Stimulated activated CD8-positive, alpha-beta memory T cell treated with anti-CD3 and anti-CD28 coated beads, Interleukin-4, amount 100 ng/mL, for 24 hours (primary cell): ENCODE measurements around the gene CHP2.
"Not testable (repeated sequence)": the region's sequence is repeated elsewhere in the genome, so short reads cannot be mapped to it uniquely, and the experiment has no call there.

Source experiments
- DNase-seq: peaks from one replicate; pipeline ENCODE4 v3.0.0-alpha.2; 2020; ENCODE audit warnings: low read depth

CHP2 gene

DNA sequence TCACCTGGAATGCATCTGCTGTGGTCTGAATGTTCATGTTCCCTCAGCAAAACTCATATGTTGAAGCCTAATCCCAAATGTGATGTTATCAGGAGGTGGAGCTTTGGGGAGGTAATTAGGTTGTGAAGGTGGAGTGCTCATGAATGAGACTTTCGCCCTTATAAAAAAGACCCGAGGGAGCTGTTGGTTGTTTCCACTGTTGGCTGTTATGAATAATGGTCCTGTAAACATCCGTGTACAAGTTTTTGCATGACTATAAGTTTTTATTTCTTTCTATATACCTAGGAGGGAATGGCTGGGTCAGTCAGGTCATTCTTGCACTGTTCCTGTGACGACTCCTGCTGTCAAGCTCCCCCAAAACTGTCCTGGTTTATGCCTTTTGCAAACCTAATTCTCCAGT, 9.6 kb upstream of the CHP2 start:
- DNase-seq = no peak

DNA sequence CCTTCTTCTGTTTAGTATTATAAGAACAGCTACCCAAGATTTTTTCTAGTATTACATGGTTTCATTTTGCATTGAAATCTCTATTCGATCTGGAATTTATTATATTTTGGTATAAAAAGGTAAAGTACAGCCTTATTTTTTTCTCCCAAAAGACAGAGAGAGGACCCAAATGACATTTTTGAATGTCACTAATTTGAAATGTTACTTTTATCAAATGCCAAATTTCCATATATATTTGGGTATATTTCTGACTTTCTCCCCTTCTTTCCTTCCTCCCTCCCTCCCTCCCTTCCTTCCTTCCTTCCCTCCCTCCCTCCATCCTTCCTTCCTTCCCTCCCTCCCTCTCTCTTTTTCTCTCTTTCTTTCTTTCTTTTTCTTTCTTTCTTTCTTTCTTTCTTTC, 6.2 kb upstream of the CHP2 start:
- DNase-seq = no peak

DNA sequence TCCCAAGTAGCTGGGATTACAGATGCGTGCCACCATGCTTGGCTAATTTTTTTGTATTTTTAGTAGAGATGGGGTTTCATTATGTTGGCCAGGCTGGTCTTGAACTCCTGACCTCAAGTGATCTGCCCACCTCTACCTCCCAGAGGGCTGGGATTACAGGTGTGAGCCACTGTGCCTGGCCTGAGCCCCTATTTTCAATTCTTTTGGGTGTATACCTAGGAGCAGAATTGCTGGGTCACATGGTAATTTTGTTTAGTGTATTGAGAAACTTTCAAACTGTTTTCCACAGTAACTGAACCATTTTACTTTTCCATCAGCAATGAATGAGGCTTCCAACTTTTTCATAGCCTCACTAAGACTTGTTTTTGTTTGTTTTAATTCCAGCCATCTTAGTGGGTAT, 3.8 kb upstream of the CHP2 start:
- not testable (repeated sequence) for DNase-seq

DNA sequence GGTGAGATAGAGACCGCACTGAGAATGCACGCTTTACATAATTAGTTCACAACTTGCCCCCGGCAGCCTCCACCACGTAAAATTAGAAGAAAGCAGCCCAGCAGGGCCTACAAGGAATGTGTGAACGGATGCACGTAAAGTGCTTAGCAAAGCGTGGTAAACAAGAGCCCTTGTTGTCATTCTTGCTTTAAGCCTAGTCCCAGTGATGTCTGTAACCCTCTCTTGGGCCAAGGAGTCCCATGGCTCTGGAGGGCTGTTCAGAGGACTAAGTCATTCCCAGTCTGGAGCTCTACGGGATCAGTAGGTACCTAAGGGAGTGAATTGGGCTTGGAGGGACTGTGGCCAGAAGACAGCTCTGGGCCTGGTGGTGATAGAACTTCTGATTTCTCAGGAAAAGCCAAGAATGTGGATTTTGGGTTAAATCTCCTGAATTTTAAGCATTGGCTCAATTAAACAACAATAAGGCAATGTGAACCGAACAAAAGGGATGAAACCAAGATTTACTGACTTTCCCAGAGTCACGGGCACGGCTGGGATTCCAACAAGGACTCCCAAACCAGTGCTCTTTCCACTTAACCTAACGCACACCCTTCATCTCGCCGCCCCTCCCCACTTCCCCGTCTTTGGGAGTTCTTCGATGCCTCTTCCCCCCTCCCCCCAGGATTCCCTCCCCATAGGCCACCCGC, 775 bp upstream of the CHP2 start:
- no peak for DNase-seq

DNA sequence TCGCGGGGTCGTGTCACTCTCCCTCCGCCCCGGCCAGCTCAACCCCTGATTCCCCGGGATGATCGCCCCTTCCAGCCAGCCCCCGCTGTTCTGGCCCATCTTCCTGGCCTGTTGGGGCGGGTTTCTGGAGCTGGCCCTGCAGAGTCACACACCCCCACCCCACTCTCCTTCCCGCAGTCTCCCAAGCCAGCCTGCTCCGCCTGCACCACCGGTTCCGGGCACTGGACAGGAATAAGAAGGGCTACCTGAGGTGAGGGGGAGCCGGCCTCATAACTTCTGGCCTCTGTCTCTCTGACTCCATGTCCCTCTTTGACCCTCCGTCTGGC, 621 bp downstream of the CHP2 start:
- no peak for DNase-seq

DNA sequence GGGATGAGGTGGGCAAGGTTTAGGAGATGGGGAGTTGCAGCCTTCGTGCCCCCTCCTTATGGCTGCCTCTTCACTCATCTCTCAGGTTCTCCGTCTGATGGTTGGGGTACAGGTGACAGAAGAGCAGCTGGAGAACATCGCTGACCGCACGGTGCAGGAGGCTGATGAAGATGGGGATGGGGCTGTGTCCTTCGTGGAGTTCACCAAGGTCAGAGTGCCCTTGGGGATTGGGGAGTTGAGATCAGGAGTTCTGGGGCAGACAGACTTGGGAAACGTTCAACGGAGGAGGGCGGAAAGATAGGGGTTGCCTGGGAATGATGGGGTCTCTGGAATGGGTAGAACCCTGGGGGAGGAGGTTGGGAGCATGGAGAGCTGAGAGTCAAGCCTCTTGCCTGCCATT, 2.3 kb downstream of the CHP2 start:
- DNase-seq = no peak

DNA sequence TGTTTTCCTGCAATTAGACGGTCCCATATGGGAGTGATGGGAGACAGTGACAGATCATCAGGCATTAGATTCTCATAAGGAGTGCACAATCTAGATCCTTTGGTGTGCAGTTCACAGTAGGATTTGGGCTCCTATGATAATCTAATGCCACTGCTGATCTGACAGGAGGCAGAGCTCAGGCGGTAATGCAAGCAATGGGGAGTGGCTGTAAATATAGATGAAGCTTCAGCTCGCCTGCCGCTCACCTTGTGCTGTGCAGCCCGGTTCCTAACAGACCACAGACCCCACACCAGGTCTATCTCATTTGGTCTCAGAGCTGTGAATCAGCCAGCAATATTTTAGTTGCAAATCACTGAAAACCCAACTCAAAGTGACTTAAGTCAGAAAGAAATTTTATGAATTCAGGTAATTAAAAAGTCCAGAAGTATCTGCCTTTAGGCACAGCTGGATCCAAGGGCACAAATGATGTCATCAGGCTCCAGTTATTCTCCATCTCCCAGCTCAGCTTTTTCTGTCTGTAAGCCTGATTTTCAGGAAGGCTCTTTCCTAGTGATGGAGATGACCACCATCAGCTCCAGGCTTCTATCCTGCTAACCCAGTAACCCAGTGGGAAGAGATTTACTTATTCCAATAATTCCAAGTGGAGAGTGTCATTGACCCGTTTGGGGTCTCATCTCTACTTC, 3.3 kb downstream of the CHP2 start:
- DNase-seq = no peak

DNA sequence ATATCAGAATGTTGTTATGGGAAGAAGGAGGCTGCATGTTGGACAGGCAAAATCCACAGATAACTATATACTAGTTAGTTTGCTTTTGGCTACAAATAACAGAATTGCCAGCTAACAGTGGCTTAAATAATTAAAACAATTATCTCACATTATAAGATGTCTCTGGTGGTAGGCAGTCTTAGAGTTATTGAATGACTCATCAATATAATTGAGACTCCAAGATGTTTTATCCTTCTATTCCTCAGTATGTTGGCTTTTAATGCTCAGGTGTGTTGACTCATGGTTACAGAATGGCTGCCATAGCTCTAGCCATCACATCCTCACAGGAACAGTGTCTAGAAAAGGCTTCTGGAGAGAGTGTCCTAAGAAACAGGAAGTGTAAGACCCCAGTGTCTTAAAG, 11.1 kb downstream of the CHP2 start:
- no peak for DNase-seq

DNA sequence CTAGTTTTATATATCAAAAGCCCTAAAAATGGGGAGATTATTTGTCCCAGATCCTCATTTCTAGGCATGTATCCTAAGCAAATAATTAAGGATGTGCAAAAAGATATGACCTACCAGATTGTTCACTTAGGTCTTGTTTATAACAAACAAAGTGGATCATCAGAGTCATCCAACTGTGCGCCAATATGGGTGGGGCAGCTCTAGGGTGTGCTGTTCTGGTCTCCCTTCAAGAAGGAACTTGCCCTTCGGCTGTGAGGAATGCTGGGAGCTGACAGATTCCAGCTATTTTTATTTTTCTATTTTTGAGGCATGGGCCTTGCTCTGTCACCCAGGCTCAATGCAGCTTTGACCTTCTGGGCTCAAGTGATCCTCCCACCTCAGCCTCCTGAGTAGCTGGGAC, 13.8 kb downstream of the CHP2 start:
- DNase-seq = no peak

DNA sequence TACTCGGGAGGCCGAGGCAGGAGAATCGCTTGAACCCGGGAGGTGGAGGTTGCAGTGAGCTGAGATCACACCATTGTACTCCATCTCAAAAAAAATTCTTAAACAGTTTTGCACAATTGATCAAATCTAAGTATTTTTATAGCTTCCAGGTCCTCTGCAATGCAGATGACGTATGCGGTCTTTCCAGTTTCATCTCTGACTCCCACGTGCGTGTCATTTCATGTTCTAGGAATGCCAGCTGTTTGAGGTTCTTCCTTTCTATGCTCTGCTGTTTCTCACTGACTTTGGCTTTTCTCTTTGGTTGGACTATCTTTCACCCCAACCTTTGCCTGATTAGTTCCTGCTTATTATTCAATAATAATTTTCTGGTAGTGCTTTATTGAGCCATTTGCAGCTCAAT, 16.2 kb downstream of the CHP2 start:
- DNase-seq = no peak

DNA sequence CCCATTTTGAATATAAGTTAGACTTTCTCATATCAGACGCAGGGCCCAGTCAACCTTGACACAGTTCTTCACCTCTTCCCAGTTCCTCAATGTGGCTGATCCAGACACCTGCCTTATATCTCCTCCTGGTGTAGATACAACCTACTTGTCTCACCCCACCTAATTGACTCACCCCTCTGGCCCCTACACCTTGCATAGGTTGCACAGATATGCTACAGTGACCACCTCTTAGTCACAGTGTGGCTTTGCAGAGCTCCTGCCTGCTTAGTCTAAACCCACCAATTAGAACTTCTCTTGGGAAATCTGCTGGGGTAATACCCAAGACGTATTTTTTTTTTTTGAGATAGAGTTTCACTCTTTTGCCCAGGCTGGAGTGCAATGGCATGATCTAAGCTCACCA, 16.8 kb downstream of the CHP2 start:
- no peak for DNase-seq

DNA sequence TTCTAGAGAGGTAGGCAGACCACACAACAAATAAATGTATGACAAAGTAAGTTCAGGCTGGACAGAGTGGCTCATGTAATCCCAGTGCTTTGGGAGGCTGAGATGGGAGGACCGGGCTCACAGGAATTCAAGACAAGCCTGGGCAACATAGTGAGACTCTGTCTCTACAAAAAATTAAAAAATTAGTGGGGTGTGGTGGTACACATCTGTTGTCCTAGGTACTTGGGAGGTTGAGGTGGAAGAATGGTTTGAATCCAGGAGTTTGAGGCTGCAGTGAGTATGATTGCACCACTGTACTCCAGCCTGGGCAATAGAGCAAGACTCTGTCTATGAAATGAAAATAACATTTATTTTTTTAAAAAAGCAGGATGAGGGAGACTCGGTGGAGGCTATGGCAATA, 18.5 kb downstream of the CHP2 start:
- no peak for DNase-seq

DNA sequence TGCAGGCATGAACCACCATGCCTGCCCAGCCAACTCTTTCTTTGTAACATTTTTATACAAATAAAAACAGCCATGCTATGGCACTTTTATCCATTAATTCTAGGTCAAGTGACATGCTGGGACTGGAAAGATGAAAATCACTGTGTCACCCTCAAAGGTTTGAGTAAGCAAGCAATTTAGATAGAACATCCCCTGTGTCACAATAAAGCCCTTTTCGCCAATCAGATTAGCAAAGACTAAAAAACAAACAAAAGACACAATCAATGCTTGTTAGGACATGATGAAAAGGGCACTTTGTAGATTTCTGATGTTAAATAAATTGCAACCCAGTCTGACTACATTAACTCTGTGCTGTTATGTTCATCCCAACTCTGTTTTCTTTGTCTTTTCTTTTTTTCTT, 26.4 kb downstream of the CHP2 start:
- DNase-seq = no peak

DNA sequence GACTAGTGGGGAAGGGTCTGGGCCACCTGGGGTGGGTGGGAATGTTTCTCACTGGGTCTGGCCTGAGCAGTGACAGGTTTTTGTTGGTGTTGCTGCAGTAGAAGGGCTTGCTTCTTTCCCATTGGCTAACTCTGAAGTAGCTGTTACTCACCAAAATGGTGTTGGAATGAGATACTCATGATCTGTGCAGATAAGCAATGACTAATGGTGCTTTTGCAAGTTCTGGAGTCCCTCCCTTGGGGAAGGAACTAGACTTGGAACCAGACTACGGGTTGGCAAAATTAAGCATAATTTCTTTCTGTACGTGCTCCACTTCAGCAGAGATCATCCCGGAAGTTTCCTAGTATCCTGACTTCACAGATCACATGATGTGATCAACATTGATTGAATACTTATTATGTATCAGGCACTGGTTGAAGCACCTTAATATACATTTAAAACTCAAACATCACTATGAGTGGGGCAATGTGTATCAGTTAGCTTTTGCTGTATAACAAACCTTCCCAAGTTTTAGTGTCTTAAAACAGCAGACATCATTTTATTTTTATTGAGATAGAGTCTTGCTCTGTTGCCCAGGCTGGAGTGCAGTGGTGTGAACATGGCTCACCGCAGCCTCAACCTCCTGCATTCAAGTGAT, 30.1 kb downstream of the CHP2 start:
- no peak for DNase-seq

DNA sequence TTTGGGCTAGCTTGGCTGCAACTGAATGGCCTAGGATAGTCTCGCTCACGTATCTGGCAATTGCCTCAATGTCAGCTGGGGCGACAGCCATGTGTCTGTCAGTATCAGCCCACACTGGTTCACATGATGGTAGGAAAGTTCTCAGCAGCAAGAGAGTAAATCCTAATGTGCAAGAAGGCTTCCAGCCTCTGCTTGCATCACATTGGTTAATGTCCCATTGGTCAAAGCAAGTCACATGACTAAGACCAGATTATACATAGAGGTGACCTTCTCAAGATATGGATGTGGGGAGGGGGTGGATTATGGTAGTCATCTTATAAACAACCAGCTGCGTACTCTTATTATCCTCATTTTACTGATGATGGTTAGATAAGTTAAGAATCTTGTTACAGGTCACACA, 31.0 kb downstream of the CHP2 start:
- DNase-seq = no peak

DNA sequence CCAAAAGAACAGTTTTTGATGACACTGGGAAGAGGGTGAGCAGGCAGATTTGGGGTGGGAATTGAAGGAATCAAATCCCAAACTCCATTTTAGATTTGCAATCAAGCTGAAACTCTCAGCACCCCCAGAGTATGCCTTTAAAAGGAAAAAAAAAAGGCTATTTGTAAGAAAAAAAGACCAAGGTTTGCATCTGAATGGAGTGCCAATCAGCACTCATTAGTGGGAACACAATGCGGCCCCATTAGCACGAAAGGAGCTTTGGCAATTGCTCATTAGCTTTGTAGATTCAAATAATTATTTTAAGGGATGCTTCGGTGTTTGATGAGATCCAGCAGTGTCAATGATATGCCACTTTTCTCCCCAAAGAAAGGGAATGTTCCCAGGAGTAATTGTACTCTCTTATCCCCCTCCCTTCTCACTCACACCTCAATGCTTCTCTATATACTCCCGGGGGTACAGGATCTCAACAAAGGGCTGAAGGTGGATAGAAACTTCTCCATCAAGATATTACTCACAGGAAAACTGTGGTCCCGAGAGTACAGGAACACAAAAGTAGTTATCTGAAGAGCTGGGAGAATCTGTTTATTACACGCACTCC, 32.2 kb downstream of the CHP2 start:
- DNase-seq = no peak

DNA sequence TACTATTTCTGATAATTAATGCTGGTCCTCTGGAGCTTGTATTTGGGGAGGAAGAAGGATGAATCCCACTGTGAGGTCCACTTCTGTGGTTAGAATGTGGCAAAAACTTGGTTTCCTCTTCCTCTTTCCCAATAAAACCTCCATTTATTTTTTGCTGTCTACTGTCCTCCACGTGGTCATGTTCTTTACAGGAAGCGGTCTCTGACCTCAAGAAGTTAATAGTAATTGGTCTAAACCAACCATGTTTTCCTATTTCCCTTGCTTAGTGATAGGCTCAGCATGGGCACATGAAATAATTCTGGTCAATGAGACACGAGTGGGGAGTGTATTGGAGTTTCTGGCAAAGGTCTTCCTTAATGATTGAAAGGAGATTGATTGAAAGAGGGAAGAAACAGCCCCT, 33.9 kb downstream of the CHP2 start:
- no peak for DNase-seq

DNA sequence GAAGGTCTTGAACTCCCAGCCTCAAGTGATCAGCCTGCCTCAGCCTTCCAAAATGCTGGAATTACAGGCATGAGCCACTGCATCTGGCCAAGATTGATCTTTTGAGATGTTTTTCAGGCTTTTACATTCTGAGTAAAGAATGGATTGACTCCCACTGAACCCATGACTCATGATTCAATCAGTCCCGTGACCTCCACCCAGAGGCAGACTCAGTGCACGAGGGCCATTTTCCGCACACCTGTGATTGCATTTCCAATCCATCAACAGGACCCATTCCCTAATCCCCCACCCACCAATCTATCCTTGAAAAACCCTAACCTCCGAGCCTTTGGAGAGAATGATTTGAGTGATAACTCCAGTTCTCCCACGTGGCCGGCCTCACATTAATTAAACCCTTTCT, 40.6 kb downstream of the CHP2 start:
- DNase-seq = no peak

DNA sequence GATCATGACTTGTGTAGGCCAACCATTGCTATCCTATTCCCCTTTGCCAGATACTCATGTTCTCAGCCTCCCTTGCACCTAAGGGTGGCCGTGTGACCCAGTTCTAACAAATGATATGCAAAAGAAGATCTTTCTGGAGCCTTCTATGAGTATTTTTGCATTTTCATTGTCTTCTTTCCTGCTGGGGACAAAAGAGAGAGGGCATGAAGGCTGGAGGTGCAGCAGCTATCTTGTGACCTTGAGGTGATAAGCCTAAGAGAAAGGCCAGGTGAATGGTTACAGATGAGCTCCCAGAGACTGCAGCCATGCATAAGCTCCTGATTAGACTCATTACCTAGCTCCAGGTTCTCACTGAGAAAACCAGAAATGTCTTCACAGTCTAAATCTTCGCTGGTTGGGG, 42.1 kb downstream of the CHP2 start:
- no peak for DNase-seq

DNA sequence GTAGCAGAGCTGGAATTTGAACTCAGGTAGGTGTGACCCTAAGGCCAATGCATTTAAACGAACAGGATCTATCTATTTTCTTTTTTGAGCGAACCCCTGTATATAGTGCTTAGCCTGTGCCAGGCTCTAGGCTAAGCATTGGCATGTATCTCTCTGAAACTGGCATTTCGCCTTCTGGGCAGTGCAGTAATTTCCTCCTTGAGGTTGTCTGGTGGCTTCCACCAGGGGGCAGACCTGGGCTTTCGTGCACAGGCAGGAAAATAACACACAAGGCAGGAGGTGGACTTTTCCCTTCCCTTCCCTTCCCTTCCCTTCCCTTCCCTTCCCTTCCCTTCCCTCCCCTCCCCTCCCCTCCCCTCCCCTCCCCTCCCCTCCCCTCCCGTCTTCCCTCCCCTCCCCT, 46.6 kb downstream of the CHP2 start:
- DNase-seq = peak; percentile 69

DNA sequence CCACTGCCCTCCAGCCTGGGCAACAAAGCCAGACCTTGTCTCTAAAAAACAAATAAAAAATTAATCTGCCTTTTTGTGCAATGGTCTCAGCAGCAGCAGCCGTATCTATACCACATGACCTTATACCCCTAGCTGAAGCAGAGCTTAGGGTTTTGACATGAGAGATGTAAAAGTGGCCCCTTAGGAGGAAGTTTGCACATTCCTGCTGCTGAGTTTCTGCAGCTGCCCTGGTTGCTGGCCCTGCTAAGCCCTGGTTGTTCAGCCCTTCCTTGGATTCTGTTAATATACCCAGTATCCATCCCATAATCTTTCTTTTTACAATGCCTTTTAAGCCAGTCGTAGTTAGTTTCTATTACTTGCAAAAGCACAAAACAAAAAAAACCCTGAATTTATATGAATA, 48.0 kb downstream of the CHP2 start:
- no peak for DNase-seq

DNA sequence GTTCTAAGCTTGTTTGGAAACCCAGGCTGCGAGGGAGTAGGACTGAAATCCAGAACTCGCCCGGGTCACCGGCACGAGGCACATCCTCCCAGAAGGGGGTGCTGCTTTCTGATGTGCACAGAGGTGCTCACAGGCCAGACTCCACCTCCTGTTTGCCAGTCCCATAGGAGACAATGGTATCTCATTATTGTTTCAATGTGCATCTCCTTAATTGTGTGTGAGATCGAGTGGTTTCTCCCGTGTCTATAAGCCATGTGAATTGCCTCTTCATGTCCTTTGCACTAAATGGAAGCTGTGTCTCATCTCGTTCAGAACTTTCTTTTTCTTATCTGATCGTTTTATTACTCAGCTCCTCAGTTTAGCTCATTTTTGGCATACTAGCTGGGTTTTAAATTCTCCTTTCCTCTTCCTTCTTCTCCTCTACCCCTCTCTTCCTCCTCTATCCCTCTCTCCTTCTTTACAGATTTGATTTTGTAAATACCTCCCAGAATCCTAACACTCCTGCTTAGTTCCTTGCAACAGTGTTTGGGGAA, 48.8 kb downstream of the CHP2 start:
- peak; percentile 56 for DNase-seq

DNA sequence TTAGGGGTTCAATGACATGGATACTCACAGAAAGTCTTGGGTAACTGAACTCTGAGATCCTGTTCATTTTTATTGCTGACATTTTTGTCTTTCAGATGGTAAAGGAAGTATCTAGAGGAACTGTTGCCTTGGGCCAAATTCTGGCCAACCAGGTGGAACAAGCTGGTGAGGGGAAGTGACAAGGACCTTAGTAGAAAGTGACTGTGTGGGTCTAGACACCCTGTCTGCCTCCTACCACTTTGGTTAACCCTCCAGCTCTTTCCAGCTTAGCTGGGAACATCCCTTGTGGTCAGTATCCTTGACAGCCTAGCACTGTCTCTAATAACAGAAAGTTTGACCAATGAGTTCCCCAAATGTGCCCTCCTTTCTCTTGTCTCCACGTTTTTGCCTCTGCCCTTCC, 52.2 kb downstream of the CHP2 start:
- DNase-seq = no peak
